ENCODE measurements around the gene PARP12.

DNA sequence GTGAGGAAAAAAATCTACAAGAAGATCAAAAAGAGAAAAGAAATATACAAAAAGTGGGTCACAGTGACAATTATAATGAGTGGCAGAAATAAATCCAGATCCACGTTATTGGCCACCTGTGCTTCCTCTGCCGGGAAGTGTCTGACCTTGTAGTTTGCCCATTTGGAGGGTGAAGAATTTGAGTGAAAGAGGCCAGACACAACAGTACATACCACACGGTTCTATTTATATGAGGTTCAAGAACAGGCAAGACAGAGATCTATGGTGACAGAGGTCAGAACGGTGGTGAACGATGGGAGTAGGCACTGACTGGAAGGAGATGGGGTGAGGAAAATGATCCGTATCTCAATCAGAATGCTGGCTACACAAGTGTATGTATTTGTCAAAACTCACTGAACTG lies 17.1 kb downstream of the PARP12 start:
- TF ChIP-seq, protein P1, sequence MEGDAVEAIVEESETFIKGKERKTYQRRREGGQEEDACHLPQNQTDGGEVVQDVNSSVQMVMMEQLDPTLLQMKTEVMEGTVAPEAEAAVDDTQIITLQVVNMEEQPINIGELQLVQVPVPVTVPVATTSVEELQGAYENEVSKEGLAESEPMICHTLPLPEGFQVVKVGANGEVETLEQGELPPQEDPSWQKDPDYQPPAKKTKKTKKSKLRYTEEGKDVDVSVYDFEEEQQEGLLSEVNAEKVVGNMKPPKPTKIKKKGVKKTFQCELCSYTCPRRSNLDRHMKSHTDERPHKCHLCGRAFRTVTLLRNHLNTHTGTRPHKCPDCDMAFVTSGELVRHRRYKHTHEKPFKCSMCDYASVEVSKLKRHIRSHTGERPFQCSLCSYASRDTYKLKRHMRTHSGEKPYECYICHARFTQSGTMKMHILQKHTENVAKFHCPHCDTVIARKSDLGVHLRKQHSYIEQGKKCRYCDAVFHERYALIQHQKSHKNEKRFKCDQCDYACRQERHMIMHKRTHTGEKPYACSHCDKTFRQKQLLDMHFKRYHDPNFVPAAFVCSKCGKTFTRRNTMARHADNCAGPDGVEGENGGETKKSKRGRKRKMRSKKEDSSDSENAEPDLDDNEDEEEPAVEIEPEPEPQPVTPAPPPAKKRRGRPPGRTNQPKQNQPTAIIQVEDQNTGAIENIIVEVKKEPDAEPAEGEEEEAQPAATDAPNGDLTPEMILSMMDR (IDR thresholded peaks at IDR 0.05): no peak
- TF ChIP-seq POLR2A (IDR thresholded peaks at IDR 0.05): no peak

Measured in prostate gland (tissue), 2 donors.